ENCODE measurements around the gene IQUB.

DNA sequence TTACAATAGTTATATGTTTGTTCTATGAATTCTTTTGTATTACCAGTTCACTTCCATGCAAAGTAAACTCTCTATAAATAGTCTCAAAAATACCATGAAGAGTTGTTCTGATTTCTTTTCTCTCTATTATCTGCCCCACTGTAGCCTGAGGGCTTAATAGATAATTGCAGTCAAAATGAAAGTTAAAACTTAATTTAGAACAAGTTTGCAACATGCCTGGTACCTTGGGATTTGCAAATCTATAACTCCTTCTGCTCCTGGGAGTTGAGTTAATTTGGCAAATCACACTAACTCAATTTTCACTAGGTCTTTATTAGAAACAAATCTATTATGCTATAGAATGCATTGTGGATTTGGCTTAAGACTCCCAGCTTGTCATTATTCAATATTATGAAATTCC, 45.0 kb upstream of the IQUB start:
- TF ChIP-seq CTCF (IDR thresholded peaks at IDR 0.05) (no peak), POLR2A (IDR thresholded peaks at IDR 0.05) (no peak)

Measured in thyroid gland (tissue), 4 donors.